ENCODE results near the gene IMPACT.

GRCh38 chr18:24428709-24429108 is 2.2 kb downstream of the IMPACT start:
- peak in 1 of 12 donors; percentile 8 for TF ChIP-seq CTCF (IDR thresholded peaks at IDR 0.05)
- TF ChIP-seq POLR2A (IDR thresholded peaks at IDR 0.05): no peak

All from heart left ventricle (tissue), 13 donors.